Heart left ventricle (tissue), 16 donors: Measurements from ENCODE around the gene GET4. TPM values are rescaled to one million over a fixed set of nuclear protein-coding genes. Genes with fewer than 3 reads are reported as not detected.

Experiments
- ATAC-seq, 4 donors: fragments of 200-7000 bp; cut with Tn5 transposase; one replicate each; pipeline ENCODE4 v1.9.1; 2020 to 2022; ENCODE audit warnings: moderate library complexity in 4 of 4, mild to moderate bottlenecking in 3 of 4, moderate number of reproducible peaks in 1 of 4
- DNase-seq, 5 donors: peaks; one replicate each; pipeline ENCODE4 v3.0.0-alpha.2; 2020
- H3K27ac ChIP-seq, 12 donors: fragments of 200-600 bp; sonication (generic) in 4 of 12; one replicate each; pipeline versions ENCODE4 v1.5.0 to v1.8.0; 2016 to 2022; ENCODE audit warnings: mild to moderate bottlenecking in 2 of 12
- H3K27me3 ChIP-seq, 9 donors: fragments of 200-600 bp; sonication (generic) in 2 of 9; one replicate each; pipeline versions ENCODE4 v1.5.1 to v1.8.0; 2016 to 2022; ENCODE audit warnings: mild to moderate bottlenecking in 3 of 9
- H3K36me3 ChIP-seq, 9 donors: fragments of 200-600 bp; sonication (generic) in 2 of 9; one replicate each; pipeline versions ENCODE4 v1.5.0 to v1.8.0; 2018 to 2022; ENCODE audit warnings: mild to moderate bottlenecking in 2 of 9
- H3K4me1 ChIP-seq, 12 donors: fragments of 200-600 bp; sonication (generic) in 4 of 12; one replicate each; pipeline versions ENCODE4 v1.5.0 to v1.8.0; 2016 to 2022; ENCODE audit warnings: mild to moderate bottlenecking in 3 of 12
- H3K4me3 ChIP-seq, 12 donors: fragments of 200-600 bp; sonication (generic) in 4 of 12; one replicate each; pipeline versions ENCODE4 v1.5.0 to v1.8.0; 2017 to 2022; ENCODE audit warnings: mild to moderate bottlenecking in 9 of 12, moderate library complexity in 4 of 12
- H3K9me3 ChIP-seq, 12 donors: fragments of 200-600 bp; sonication (generic) in 4 of 12; one replicate each; pipeline versions ENCODE4 v1.5.0 to v1.8.0; 2016 to 2022; ENCODE audit warnings: mild to moderate bottlenecking in 1 of 12
- POLR2A ChIP-seq, 2 donors: fragments of 450-650 bp; IDR thresholded peaks; one replicate each; pipeline ENCODE4 v1.6.1; 2017; ENCODE audit warnings: antibody characterized with exemption in 2 of 2, mild to moderate bottlenecking in 2 of 2, moderate library complexity in 2 of 2
- WGBS, 4 donors: extraction: QIAGEN DNeasy Blood & Tissue Kit in 2 of 4; methylation state at CpG; one replicate each; pipeline versions ENCODE4 v1.1.5 to v1.1.7; 2013 to 2018; 5-methylcytosine and 5-hydroxymethylcytosine counted together
- intact Hi-C, 10 donors: fragments of 100-400 bp; cut with DNase I; formaldehyde crosslinking; loops; one replicate each; pipeline versions ENCODE4 v1.11.1 to v1.14.2; 2022
- polyA plus RNA-seq, 2 donors: library from polyadenylated mRNA; stranded (reverse); fragments of 200-250 nt; gene quantifications; one replicate each; pipeline ENCODE4 v1.2.3, GENCODE V29; 2013
- total RNA-seq, 9 donors: library from RNA; depleted of rRNA in 2 of 9; stranded (reverse); fragments of >200 nt in 2 of 9; fragmentation: NEBNext Ultra II Directional in 3 of 9; extraction: Animal tissue kit (Norgen Biotek cat#: 25700) in 3 of 9; gene quantifications; one replicate each; pipeline versions ENCODE4 v1.1.0 to v1.2.4, GENCODE V29; 2016 to 2023
- TF ChIP-seq, protein P1 (sequence below), 12 donors: fragments of 200-600 bp; sonication (generic) in 4 of 12; IDR thresholded peaks; one replicate each; pipeline versions ENCODE4 v1.5.0 to v1.8.0; 2018 to 2022; ENCODE audit warnings: antibody characterized with exemption in 12 of 12, mild to moderate bottlenecking in 5 of 12
- donor health status: ischemic (EF 13 %, LVEDD 7.1; RV severe dilation, severe dysfunction).
- donor health status: healthy with polysubstance abuse.
- donor health status: DM: no; HTN: yes; CAD: no.
- donor health status: DM: no; HTN: no; CAD: no.
- donor health status: ischemic (EF 25% LVEDD 6.9; RV normal size, moderate dysfunction).
- donor health status: ischemic (EF 25% LVEDD 5.7; RV mildly dilated, moderate dysfunction).
- donor health status: healthy.
- donor health status: DM: yes; HTN: yes; CAD: no.
- donor health status: ischemic (EF 35%, LVEDD 5.7; RV mildly dilated, moderate dysfunction).
- donor health status: nonischemic (EF 11% LVEDD 7.7; RV severe dilation, severe dysfunction).
- donor health status: DM: yes; HTN: yes; CAD: no.
- donor health status: PGD.
- donor health status: ischemic (EF 29% LVEDD 5.4; RV normal size, mild dysfunction).
- donor health status: nonischemic (EF 23%, LVEDD 6.1; RV moderate dilation, normal function).

Gene GET4
- total and polyA plus RNA-seq, 11 donors = 14.6 to 34.1 (median 19.7) TPM

- Histone ChIP-seq H3K36me3 (no peaks in the 10 kb centered on the region), H3K4me3 (no peak overlapping the region), H3K4me1 (peaks cover 0 to 18% (median 0%) of the 10 kb centered on the region in 12 donors), H3K27me3 (peaks cover 0 to 5% (median 0%) of the 10 kb centered on the region in 9 donors), H3K9me3 (no peaks in the 10 kb centered on the region), H3K27ac (no peak overlapping the region)
- intact Hi-C loops = loop anchor here in 2 of 10 donors (10.0 kb wide), 1 partner anchor 147 kb away; no protein-coding TSS in a partner anchor
- 84 to 92% (median 88%) methylated on average over 9 of the region's 9 CpGs for WGBS, 4 donors
- DNase-seq = peak in 2 of 5 donors; percentile 2 to 29
- TF ChIP-seq, protein P1, sequence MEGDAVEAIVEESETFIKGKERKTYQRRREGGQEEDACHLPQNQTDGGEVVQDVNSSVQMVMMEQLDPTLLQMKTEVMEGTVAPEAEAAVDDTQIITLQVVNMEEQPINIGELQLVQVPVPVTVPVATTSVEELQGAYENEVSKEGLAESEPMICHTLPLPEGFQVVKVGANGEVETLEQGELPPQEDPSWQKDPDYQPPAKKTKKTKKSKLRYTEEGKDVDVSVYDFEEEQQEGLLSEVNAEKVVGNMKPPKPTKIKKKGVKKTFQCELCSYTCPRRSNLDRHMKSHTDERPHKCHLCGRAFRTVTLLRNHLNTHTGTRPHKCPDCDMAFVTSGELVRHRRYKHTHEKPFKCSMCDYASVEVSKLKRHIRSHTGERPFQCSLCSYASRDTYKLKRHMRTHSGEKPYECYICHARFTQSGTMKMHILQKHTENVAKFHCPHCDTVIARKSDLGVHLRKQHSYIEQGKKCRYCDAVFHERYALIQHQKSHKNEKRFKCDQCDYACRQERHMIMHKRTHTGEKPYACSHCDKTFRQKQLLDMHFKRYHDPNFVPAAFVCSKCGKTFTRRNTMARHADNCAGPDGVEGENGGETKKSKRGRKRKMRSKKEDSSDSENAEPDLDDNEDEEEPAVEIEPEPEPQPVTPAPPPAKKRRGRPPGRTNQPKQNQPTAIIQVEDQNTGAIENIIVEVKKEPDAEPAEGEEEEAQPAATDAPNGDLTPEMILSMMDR (IDR thresholded peaks at IDR 0.05) = no peak
- no peak for TF ChIP-seq POLR2A (IDR thresholded peaks at IDR 0.05)
- no peak for ATAC-seq
Measured at GRCh38 chr7:918118-918425, 41.7 kb downstream of the GET4 start.

GRCh38 chr7:918441-919113, 42.2 kb downstream of the GET4 start:
- Histone ChIP-seq H3K4me3 (no peak overlapping the region), H3K27me3 (peaks cover 0 to 5% (median 0%) of the 10 kb centered on the region in 9 donors), H3K27ac (no peak overlapping the region), H3K9me3 (no peaks in the 10 kb centered on the region), H3K36me3 (no peaks in the 10 kb centered on the region), H3K4me1 (peaks cover 0 to 23% (median 1%) of the 10 kb centered on the region in 12 donors)
- WGBS, 4 donors = 77 to 91% (median 86%) methylated on average over 15 to 21 of the region's 21 CpGs
- DNase-seq = peak; percentile 4 to 49 (median 13)
- intact Hi-C loops = loop anchor here in 2 of 10 donors (10.0 kb wide), 1 partner anchor 146 kb away; no protein-coding TSS in a partner anchor
- TF ChIP-seq POLR2A (IDR thresholded peaks at IDR 0.05) = no peak
- TF ChIP-seq, protein P1 (IDR thresholded peaks at IDR 0.05) = no peak
- ATAC-seq = no peak

DNA sequence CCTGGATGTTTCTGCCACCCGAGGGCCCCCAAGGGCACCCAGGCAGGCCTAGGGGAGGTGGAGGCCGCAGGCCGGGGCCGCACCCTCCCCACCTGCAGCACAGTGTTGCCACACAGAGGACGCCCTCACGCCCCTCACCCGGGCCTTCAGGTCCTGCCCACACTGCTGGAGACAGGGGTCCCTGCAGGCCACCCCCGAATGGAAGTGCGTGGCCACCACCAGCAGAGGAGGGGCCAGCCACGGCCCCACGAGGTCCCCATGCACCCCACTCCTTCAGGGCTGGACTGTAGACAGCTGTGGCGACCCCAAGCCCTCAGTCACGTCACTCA, 42.7 kb downstream of the GET4 start:
- H3K9me3 ChIP-seq = no peaks in the 10 kb centered on the region
- 73 to 90% (median 89%) methylated on average over 8 to 13 of the region's 13 CpGs for WGBS, 4 donors
- H3K27ac ChIP-seq = no peak overlapping the region
- no peak for TF ChIP-seq POLR2A (IDR thresholded peaks at IDR 0.05)
- TF ChIP-seq, protein P1 (IDR thresholded peaks at IDR 0.05) = no peak
- no peaks in the 10 kb centered on the region for H3K36me3 ChIP-seq
- H3K27me3 ChIP-seq = peaks cover 0 to 5% (median 0%) of the 10 kb centered on the region in 9 donors
- H3K4me3 ChIP-seq = no peak overlapping the region
- DNase-seq (peak in 4 of 5 donors; percentile 3 to 13 (median 8)), ATAC-seq (no peak)
- peaks cover 0 to 25% (median 1%) of the 10 kb centered on the region in 12 donors for H3K4me1 ChIP-seq
- intact Hi-C loops = loop anchor here in 2 of 10 donors (10.0 kb wide), 1 partner anchor 146 kb away; no protein-coding TSS in a partner anchor

DNA sequence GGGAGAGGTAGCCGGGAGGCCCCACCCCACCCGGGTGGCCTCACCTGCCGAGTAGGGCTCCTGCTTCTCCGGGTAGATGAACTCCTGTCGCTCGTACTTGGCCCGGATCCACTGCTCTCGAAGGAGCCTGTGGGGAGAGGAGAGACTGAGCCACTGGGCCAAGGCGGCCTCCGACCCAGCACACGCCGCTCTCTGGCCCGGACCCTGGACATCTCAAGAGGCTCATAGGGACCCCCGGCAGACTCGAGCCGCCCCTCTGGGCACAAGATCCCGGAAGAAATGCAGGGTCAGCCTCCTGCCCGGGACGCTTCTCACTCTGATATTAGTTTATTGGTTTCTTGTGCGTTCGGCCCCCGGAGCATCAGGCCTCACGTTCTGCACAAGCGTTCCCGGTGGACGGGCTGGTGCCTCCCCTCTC, 43.6 kb downstream of the GET4 start:
- TF ChIP-seq, protein P1 (IDR thresholded peaks at IDR 0.05) = no peak
- TF ChIP-seq POLR2A (IDR thresholded peaks at IDR 0.05) = no peak
- intact Hi-C loops = loop anchor here in 2 of 10 donors (10.0 kb wide), 1 partner anchor 145 kb away; no protein-coding TSS in a partner anchor
- Histone ChIP-seq H3K27me3 (peaks cover 0 to 5% (median 0%) of the 10 kb centered on the region in 9 donors), H3K9me3 (no peaks in the 10 kb centered on the region), H3K4me3 (no peak overlapping the region), H3K36me3 (no peaks in the 10 kb centered on the region), H3K27ac (no peak overlapping the region), H3K4me1 (peaks cover 0 to 30% (median 5%) of the 10 kb centered on the region in 12 donors)
- ATAC-seq = no peak
- WGBS, 4 donors = 76 to 88% (median 86%) methylated on average over 23 to 26 of the region's 26 CpGs
- DNase-seq = peak in 4 of 5 donors; percentile 4 to 54 (median 17)
